Fibroblast of the aortic adventitia (primary cell): ENCODE data around the gene DPM2. TPM values are rescaled to one million over a fixed set of nuclear protein-coding genes. Genes with fewer than 3 reads are reported as not detected.

Source experiments
- DNase-seq: peaks from one replicate; pipeline ENCODE4 v3.0.0-alpha.2; 2010; ENCODE audit warnings: low read depth
- H3K4me3 ChIP-seq: 2 replicates; pipeline ENCODE4 v1.5.1; 2011; ENCODE audit warnings: low read depth, mild to moderate bottlenecking, control low read depth, low read length, moderate library complexity
- CTCF ChIP-seq: IDR thresholded peaks from 2 replicates; pipeline ENCODE4 v1.5.1; 2011; ENCODE audit warnings: mild to moderate bottlenecking, low read length, control low read depth, inconsistent platforms; ENCODE audit not compliant: insufficient read depth
- total RNA-seq: library from RNA; depleted of rRNA; stranded (reverse); fragments of >200 nt; gene quantifications from 2 replicates; pipeline ENCODE4 v1.2.3, GENCODE V29; 2012; ENCODE audit warnings: low replicate concordance

Gene DPM2
- total RNA-seq, 1 donor = 19.9 TPM

GRCh38 chr9:127968042-127968441 is 30.4 kb upstream of the DPM2 start:
- H3K4me3 ChIP-seq = no peak overlapping the region
- no peak for TF ChIP-seq CTCF
- DNase-seq = peak; percentile 39

- no peak for TF ChIP-seq CTCF
- no peak for DNase-seq
- H3K4me3 ChIP-seq = no peak overlapping the region
Measured at GRCh38 chr9:127967151-127967809, 29.6 kb upstream of the DPM2 start.

- no peak for DNase-seq
- H3K4me3 ChIP-seq = no peak overlapping the region
- no peak for TF ChIP-seq CTCF
Measured at GRCh38 chr9:127966416-127967150, 28.9 kb upstream of the DPM2 start.

GRCh38 chr9:127965953-127966352 is 28.3 kb upstream of the DPM2 start:
- no peak for TF ChIP-seq CTCF
- no peak for DNase-seq
- H3K4me3 ChIP-seq = peak overlapping the region; percentile 5

DNA sequence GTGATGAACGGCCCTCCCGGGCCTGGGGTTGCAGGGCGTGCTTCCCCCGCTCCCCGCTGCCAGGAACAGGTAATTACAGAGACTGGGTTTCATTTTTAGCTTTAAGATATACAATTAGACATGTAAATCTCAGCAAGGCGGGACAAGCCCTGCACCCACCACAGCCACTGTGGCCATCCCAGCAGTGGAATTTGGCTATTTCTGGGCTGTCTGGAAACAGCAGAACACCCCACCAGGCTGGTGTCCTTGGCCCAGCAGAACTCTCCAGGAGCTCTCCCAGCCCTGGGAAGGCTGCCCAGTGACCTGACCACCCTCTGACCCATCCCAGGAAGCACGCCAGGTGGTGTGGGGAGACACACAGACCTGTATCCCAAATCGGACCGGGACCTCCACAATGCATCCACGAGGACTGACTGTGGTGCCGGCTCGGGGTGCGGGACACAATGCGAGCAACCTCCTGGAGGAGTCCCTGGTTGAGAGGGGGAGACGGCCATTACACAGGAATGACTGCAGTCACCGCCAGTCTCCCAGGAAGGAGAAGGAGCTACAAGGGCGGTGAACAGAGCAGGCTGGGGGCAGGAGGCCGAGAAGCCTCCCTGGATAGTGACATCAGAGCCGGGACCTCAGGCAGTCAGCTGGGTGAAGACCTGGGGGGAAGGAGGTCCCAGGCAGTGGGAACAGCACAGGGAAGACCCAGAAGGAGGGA is 25.9 kb upstream of the DPM2 start:
- no peak overlapping the region for H3K4me3 ChIP-seq
- no peak for TF ChIP-seq CTCF
- DNase-seq = no peak

- H3K4me3 ChIP-seq = no peak overlapping the region
- TF ChIP-seq CTCF = no peak
- no peak for DNase-seq
Measured at GRCh38 chr9:127963041-127963358, 25.3 kb upstream of the DPM2 start.
